ENCODE data around the gene DAGLA. TPM values are rescaled to one million over a fixed set of nuclear protein-coding genes. Genes with fewer than 3 reads are reported as not detected.

DAGLA gene
- total RNA-seq, 4 donors from 2014 or later = 1.5 to 5.6 (median 3.4) TPM

- Histone ChIP-seq H3K36me3 (peaks cover 0 to 73% of the 10 kb centered on the region in 2 donors), H3K9me3 (no peaks in the 10 kb centered on the region), H3K27me3 (no peaks in the 10 kb centered on the region), H3K4me1 (peaks cover 0 to 1% (median 0%) of the 10 kb centered on the region in 3 donors), H3K27ac (no peak overlapping the region), H3K4me3 (no peak overlapping the region)
- TF ChIP-seq, protein P1, sequence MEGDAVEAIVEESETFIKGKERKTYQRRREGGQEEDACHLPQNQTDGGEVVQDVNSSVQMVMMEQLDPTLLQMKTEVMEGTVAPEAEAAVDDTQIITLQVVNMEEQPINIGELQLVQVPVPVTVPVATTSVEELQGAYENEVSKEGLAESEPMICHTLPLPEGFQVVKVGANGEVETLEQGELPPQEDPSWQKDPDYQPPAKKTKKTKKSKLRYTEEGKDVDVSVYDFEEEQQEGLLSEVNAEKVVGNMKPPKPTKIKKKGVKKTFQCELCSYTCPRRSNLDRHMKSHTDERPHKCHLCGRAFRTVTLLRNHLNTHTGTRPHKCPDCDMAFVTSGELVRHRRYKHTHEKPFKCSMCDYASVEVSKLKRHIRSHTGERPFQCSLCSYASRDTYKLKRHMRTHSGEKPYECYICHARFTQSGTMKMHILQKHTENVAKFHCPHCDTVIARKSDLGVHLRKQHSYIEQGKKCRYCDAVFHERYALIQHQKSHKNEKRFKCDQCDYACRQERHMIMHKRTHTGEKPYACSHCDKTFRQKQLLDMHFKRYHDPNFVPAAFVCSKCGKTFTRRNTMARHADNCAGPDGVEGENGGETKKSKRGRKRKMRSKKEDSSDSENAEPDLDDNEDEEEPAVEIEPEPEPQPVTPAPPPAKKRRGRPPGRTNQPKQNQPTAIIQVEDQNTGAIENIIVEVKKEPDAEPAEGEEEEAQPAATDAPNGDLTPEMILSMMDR (IDR thresholded peaks at IDR 0.05) = no peak
- no peak for TF ChIP-seq EP300 (IDR thresholded peaks at IDR 0.05)
- no peak for TF ChIP-seq POLR2A (IDR thresholded peaks at IDR 0.05)
- no peak for TF ChIP-seq POLR2AphosphoS5 (IDR thresholded peaks at IDR 0.05)
- WGBS, 2 donors (ENCODE audit: low coverage in 1 of 2) = 46 to 80% methylated on average over 1 to 5 of the region's 7 CpGs
- peak; percentile 44 for ATAC-seq
These were observed 62.2 kb downstream of the DAGLA start for GRCh38 chr11:61742391-61742790.

GRCh38 chr11:61743486-61744095 is 63.4 kb downstream of the DAGLA start:
- peaks cover 0 to 61% of the 10 kb centered on the region in 2 donors for H3K36me3 ChIP-seq
- H3K4me3 ChIP-seq = no peak overlapping the region
- H3K27me3 ChIP-seq = no peaks in the 10 kb centered on the region
- no peak overlapping the region for H3K27ac ChIP-seq
- H3K9me3 ChIP-seq = no peaks in the 10 kb centered on the region
- peaks cover 0 to 9% (median 4%) of the 10 kb centered on the region in 3 donors for H3K4me1 ChIP-seq
- TF ChIP-seq, protein P1 (IDR thresholded peaks at IDR 0.05) = no peak
- TF ChIP-seq POLR2AphosphoS5 (IDR thresholded peaks at IDR 0.05) (no peak), POLR2A (IDR thresholded peaks at IDR 0.05) (no peak), EP300 (IDR thresholded peaks at IDR 0.05) (no peak)
- WGBS, 2 donors (ENCODE audit: low coverage in 1 of 2) = 92 to 95% methylated on average over 5 to 8 of the region's 42 CpGs
- no peak for ATAC-seq

- Histone ChIP-seq H3K4me1 (peaks cover 0 to 9% (median 4%) of the 10 kb centered on the region in 3 donors), H3K36me3 (peaks cover 0 to 55% of the 10 kb centered on the region in 2 donors), H3K27me3 (peaks cover 2% of the 10 kb centered on the region), H3K9me3 (no peaks in the 10 kb centered on the region), H3K27ac (no peak overlapping the region), H3K4me3 (no peak overlapping the region)
- TF ChIP-seq EP300 (IDR thresholded peaks at IDR 0.05) (no peak), POLR2AphosphoS5 (IDR thresholded peaks at IDR 0.05) (no peak), POLR2A (IDR thresholded peaks at IDR 0.05) (no peak)
- TF ChIP-seq, protein P1 (IDR thresholded peaks at IDR 0.05) = no peak
- 100% methylated on average over 3 of the region's 20 CpGs; no CpG with 5 or more reads in 1 of the 2 donors for WGBS, 2 donors (ENCODE audit: low coverage in 1 of 2)
- no peak for ATAC-seq
These were observed 64.0 kb downstream of the DAGLA start for GRCh38 chr11:61744181-61744580.

DNA sequence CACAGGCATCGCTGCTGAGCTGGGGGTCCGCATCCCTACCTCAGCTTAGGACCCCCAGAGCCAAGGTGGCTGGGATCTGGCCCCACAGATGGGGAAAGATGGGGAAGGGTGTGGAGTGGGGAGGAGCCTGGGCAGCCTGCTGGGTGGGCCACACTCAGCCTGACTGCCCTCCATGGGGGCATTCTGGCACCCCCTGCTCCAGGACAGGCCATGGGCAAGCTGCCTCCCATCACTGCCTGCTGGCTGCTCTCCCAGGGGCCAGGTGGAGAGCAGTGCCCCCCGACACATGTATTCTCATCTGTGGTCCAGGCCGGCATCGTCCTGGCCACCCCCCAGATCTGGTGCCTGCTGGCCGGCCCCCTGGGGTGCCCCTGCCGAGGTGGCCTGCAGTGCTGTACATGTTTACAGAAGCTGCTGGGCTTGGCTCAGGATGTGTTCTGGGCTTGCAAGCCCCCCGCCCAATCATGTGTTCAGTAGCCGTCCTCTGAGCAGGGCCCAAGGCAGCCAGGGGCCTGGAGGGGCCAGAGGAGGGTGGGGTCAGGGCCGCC is 64.5 kb downstream of the DAGLA start:
- H3K9me3 ChIP-seq = no peaks in the 10 kb centered on the region
- no peak overlapping the region for H3K4me3 ChIP-seq
- H3K36me3 ChIP-seq = peaks cover 0 to 50% of the 10 kb centered on the region in 2 donors
- peaks cover 0 to 9% (median 4%) of the 10 kb centered on the region in 3 donors for H3K4me1 ChIP-seq
- no peak for ATAC-seq
- no peak overlapping the region for H3K27ac ChIP-seq
- TF ChIP-seq POLR2AphosphoS5 (IDR thresholded peaks at IDR 0.05) (no peak), EP300 (IDR thresholded peaks at IDR 0.05) (no peak), POLR2A (IDR thresholded peaks at IDR 0.05) (no peak)
- TF ChIP-seq, protein P1 (IDR thresholded peaks at IDR 0.05) = no peak
- H3K27me3 ChIP-seq = peaks cover 7% of the 10 kb centered on the region
- WGBS, 2 donors (ENCODE audit: low coverage in 1 of 2) = 100% methylated on average over 1 of the region's 10 CpGs; no CpG with 5 or more reads in 1 of the 2 donors

Data from gastroesophageal sphincter (tissue), 4 donors.